Choroid plexus epithelial cell (primary cell): ENCODE results near the gene ART4.

Experiments used
- DNase-seq: peaks from one replicate; pipeline ENCODE4 v3.0.0-alpha.2; 2010; ENCODE audit warnings: low read depth
- H3K4me3 ChIP-seq: 2 replicates; pipeline ENCODE4 v1.5.1; 2011; ENCODE audit warnings: low read depth, mild to moderate bottlenecking, control low read depth, low read length, moderate library complexity
- CTCF ChIP-seq: conservative IDR thresholded peaks from 2 replicates; pipeline ENCODE4 v1.5.1; 2011; ENCODE audit warnings: low read depth, mild to moderate bottlenecking, control low read depth, inconsistent platforms, low read length, moderate library complexity

Gene ART4

GRCh38 chr12:14873440-14874185, 30.3 kb upstream of the ART4 start:
- peak; percentile 7 for DNase-seq
- H3K4me3 ChIP-seq, result no peak overlapping the region
- TF ChIP-seq CTCF, result no peak

- DNase-seq, result no peak
- no peak overlapping the region for H3K4me3 ChIP-seq
- no peak for TF ChIP-seq CTCF
Observed at GRCh38 chr12:14871886-14872285, 28.6 kb upstream of the ART4 start.

DNA sequence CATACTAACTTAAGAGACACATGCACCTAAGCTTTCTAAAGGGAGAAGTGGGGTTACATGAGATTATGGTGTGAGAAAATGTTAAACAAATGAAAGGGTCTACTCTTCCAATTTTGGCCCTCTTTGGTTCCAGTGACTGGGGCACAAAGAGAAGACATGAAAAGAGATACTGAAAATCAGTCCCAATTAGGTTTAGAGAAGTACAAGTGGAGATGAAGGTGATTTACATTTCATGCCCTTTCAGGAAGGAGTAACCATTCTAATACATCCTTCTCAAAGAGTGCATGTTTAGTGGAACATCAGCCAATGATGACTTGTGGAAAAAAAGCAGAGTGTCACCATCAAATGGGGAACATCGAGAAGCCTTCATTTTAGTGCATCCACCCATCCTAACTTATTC, 27.9 kb upstream of the ART4 start:
- TF ChIP-seq CTCF, result no peak
- no peak overlapping the region for H3K4me3 ChIP-seq
- no peak for DNase-seq

DNA sequence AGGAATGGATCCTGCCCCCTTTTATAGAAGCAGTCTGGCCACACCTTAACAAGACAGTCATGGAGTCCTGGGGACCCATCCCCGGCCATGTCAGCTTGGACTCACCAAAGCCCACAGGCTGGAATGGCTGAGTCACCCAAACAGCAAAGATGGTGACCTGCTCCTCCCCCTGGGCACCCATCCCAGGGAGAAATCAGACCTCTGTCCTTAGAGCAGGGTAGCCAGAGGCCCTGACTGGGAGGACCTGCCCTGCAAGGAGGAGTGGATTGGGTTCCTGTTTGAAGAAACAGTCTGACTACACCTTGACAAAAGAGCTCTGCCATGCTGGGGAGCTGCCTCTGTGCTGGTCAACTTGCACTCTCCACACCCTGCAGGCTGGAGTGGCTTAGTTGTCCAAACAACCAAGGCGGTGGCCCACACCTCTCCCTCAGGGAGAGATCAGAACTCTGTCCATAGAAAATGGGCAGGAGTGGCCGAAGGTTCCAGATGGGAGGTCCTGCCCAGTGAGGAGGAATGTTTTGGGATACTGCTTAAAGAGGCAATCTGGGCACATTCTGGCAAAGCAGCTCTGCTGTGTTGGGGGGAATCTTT, 25.7 kb upstream of the ART4 start:
- no peak for TF ChIP-seq CTCF
- no peak overlapping the region for H3K4me3 ChIP-seq
- DNase-seq, result peak; percentile 18

DNA sequence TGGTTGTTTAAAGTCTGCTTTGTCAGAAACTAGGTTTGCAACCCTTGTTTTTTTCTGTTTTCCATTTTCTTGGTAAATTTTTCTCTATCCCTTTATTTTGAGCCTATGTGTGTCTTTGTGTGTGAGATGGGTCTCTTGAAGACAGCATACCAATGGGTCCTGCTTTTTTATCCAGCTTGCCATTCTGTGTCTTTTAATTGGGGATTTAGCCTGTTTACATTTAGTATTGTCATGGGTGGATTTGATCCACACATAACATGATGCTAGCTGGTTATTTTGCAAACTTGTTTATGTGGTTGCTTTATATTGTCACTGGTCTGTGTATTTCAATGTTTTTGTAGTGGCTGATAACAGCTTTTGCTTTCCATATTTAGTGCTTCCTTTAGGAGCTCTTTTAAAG, 17.2 kb upstream of the ART4 start:
- no peak overlapping the region for H3K4me3 ChIP-seq
- TF ChIP-seq CTCF, result no peak
- DNase-seq, result no peak

DNA sequence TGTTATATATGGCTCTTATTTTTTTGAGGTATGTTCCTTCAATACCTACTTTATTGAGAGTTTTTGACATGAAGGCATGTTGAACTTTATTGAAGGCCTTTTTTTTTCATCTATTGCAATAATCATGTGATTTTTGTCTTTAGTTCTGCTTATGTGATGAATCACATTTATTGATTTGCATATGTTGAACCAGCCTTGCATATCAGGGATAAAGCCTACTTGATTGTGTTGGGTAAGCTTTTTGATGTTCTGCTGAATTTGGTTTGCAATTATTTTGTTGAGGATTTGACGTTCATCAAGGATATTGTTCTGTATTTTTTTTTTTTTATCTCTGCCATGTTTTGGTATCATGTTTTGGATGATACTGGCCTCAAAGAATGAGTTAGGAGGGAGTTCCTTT, 15.2 kb upstream of the ART4 start:
- no peak for DNase-seq
- TF ChIP-seq CTCF, result no peak
- no peak overlapping the region for H3K4me3 ChIP-seq
